Spleen (tissue), 7 donors: Measurements from ENCODE around the gene PDE4D.

Source experiments
- CTCF ChIP-seq, 11 experiments: fragments of 200-600 bp in 7 of 11; fragments of 450-650 bp in 4 of 11; sonication (generic) in 4 of 11; IDR thresholded peaks in 8 of 11; conservative IDR thresholded peaks in 3 of 11; 1 replicate in 7 of 11; 2 replicates in 4 of 11; pipeline versions ENCODE4 v1.4.0 to v1.8.0; 2016 to 2021; ENCODE audit warnings: antibody characterized with exemption in 11 of 11, inconsistent platforms in 4 of 11, mild to moderate bottlenecking in 1 of 11
- POLR2A ChIP-seq, 3 donors: fragments of 450-650 bp; IDR thresholded peaks; one replicate each; pipeline ENCODE4 v1.5.1; 2017; ENCODE audit warnings: antibody characterized with exemption in 3 of 3, mild to moderate bottlenecking in 1 of 3
- donor health status: DM: no; HTN: no; CAD: no; lungs with moderate emphysema.
- donor health status: DM: no; HTN: no; CAD: no.
- donor health status: DM: no; HTN: no; CAD: no.

- no peak for TF ChIP-seq CTCF (IDR thresholded peaks at IDR 0.05 in 8 of 11, conservative IDR thresholded peaks at IDR 0.05 in 3 of 11)
- TF ChIP-seq POLR2A (IDR thresholded peaks at IDR 0.05) = no peak
These were observed 837.6 kb downstream of the PDE4D start for GRCh38 chr5:59055745-59056448.
